Measurements from ENCODE around the gene TBC1D8B.

Gene TBC1D8B

GRCh38 chrX:106897259-106897658 lies 94.8 kb downstream of the TBC1D8B start:
- H3K4me3 ChIP-seq (ENCODE audit: low read length) = no peak overlapping the region
- no peak overlapping the region for H3K27ac ChIP-seq (ENCODE audit: low read length)
- no CpG with 5 or more reads among the region's 6 CpGs for WGBS (ENCODE audit: insufficient coverage, insufficient read length)
- no peak for DNase-seq (ENCODE audit: low read depth, low spot score)
- H3K4me1 ChIP-seq (ENCODE audit: control insufficient read depth, insufficient read depth, low read length) = no peaks in the 10 kb centered on the region; the same call in 1 of the 2 replicates
- H3K27me3 ChIP-seq (ENCODE audit: control insufficient read depth, insufficient read depth, low read length) = no peaks in the 10 kb centered on the region
- no peaks in the 10 kb centered on the region for H3K36me3 ChIP-seq (ENCODE audit: control insufficient read depth, insufficient read depth, low read length)
- no peaks in the 10 kb centered on the region for H3K9me3 ChIP-seq (ENCODE audit: control insufficient read depth, insufficient read depth, low read length)

- DNase-seq (ENCODE audit: low read depth, low spot score) = no peak
- Histone ChIP-seq H3K36me3 (ENCODE audit: control insufficient read depth, insufficient read depth, low read length) (no peaks in the 10 kb centered on the region), H3K9me3 (ENCODE audit: control insufficient read depth, insufficient read depth, low read length) (no peaks in the 10 kb centered on the region), H3K27me3 (ENCODE audit: control insufficient read depth, insufficient read depth, low read length) (no peaks in the 10 kb centered on the region), H3K27ac (ENCODE audit: low read length) (no peak overlapping the region), H3K4me3 (ENCODE audit: low read length) (no peak overlapping the region), H3K4me1 (ENCODE audit: control insufficient read depth, insufficient read depth, low read length) (no peaks in the 10 kb centered on the region; the same call in 1 of the 2 replicates)
- no CpG with 5 or more reads among the region's 1 CpG for WGBS (ENCODE audit: insufficient coverage, insufficient read length)
Observed at GRCh38 chrX:106898462-106898861, 96.0 kb downstream of the TBC1D8B start.

GRCh38 chrX:106899276-106899675 lies 96.8 kb downstream of the TBC1D8B start:
- Histone ChIP-seq H3K27me3 (ENCODE audit: control insufficient read depth, insufficient read depth, low read length) (no peaks in the 10 kb centered on the region), H3K27ac (ENCODE audit: low read length) (no peak overlapping the region), H3K9me3 (ENCODE audit: control insufficient read depth, insufficient read depth, low read length) (no peaks in the 10 kb centered on the region), H3K4me3 (ENCODE audit: low read length) (no peak overlapping the region), H3K4me1 (ENCODE audit: control insufficient read depth, insufficient read depth, low read length) (no peaks in the 10 kb centered on the region; the same call in 1 of the 2 replicates), H3K36me3 (ENCODE audit: control insufficient read depth, insufficient read depth, low read length) (no peaks in the 10 kb centered on the region)
- WGBS (ENCODE audit: insufficient coverage, insufficient read length) = no CpG with 5 or more reads among the region's 2 CpGs
- no peak for DNase-seq (ENCODE audit: low read depth, low spot score)

GRCh38 chrX:106899841-106900240 lies 97.4 kb downstream of the TBC1D8B start:
- no peaks in the 10 kb centered on the region for H3K36me3 ChIP-seq (ENCODE audit: control insufficient read depth, insufficient read depth, low read length)
- WGBS (ENCODE audit: insufficient coverage, insufficient read length) = no CpG with 5 or more reads among the region's 1 CpG

GRCh38 chrX:106901341-106901740 lies 98.9 kb downstream of the TBC1D8B start:
- no peaks in the 10 kb centered on the region for H3K36me3 ChIP-seq (ENCODE audit: control insufficient read depth, insufficient read depth, low read length)
- H3K27ac ChIP-seq (ENCODE audit: low read length) = no peak overlapping the region
- no CpG with 5 or more reads among the region's 3 CpGs for WGBS (ENCODE audit: insufficient coverage, insufficient read length)
- no peaks in the 10 kb centered on the region; the same call in 1 of the 2 replicates for H3K4me1 ChIP-seq (ENCODE audit: control insufficient read depth, insufficient read depth, low read length)
- DNase-seq (ENCODE audit: low read depth, low spot score) = no peak
- H3K27me3 ChIP-seq (ENCODE audit: control insufficient read depth, insufficient read depth, low read length) = no peaks in the 10 kb centered on the region
- H3K9me3 ChIP-seq (ENCODE audit: control insufficient read depth, insufficient read depth, low read length) = no peaks in the 10 kb centered on the region
- no peak overlapping the region for H3K4me3 ChIP-seq (ENCODE audit: low read length)

More at GRCh38 chrX:106899841-106900240, 97.4 kb downstream of the TBC1D8B start:
- Histone ChIP-seq H3K27ac (ENCODE audit: low read length) (no peak overlapping the region), H3K27me3 (ENCODE audit: control insufficient read depth, insufficient read depth, low read length) (no peaks in the 10 kb centered on the region), H3K9me3 (ENCODE audit: control insufficient read depth, insufficient read depth, low read length) (no peaks in the 10 kb centered on the region), H3K4me1 (ENCODE audit: control insufficient read depth, insufficient read depth, low read length) (no peaks in the 10 kb centered on the region; the same call in 1 of the 2 replicates), H3K4me3 (ENCODE audit: low read length) (no peak overlapping the region)
- DNase-seq (ENCODE audit: low read depth, low spot score) = no peak

GRCh38 chrX:106901781-106902219 lies 99.3 kb downstream of the TBC1D8B start:
- Histone ChIP-seq H3K27ac (ENCODE audit: low read length) (no peak overlapping the region), H3K36me3 (ENCODE audit: control insufficient read depth, insufficient read depth, low read length) (no peaks in the 10 kb centered on the region), H3K4me1 (ENCODE audit: control insufficient read depth, insufficient read depth, low read length) (no peaks in the 10 kb centered on the region; the same call in 1 of the 2 replicates), H3K4me3 (ENCODE audit: low read length) (no peak overlapping the region), H3K9me3 (ENCODE audit: control insufficient read depth, insufficient read depth, low read length) (no peaks in the 10 kb centered on the region), H3K27me3 (ENCODE audit: control insufficient read depth, insufficient read depth, low read length) (no peaks in the 10 kb centered on the region)
- no peak for DNase-seq (ENCODE audit: low read depth, low spot score)
- WGBS (ENCODE audit: insufficient coverage, insufficient read length) = no CpG with 5 or more reads among the region's 4 CpGs

- Histone ChIP-seq H3K4me3 (ENCODE audit: low read length) (no peak overlapping the region), H3K36me3 (ENCODE audit: control insufficient read depth, insufficient read depth, low read length) (no peaks in the 10 kb centered on the region), H3K27ac (ENCODE audit: low read length) (no peak overlapping the region), H3K9me3 (ENCODE audit: control insufficient read depth, insufficient read depth, low read length) (no peaks in the 10 kb centered on the region), H3K4me1 (ENCODE audit: control insufficient read depth, insufficient read depth, low read length) (no peaks in the 10 kb centered on the region; the same call in 1 of the 2 replicates), H3K27me3 (ENCODE audit: control insufficient read depth, insufficient read depth, low read length) (no peaks in the 10 kb centered on the region)
- WGBS (ENCODE audit: insufficient coverage, insufficient read length) = no CpG with 5 or more reads among the region's 2 CpGs
- no peak for DNase-seq (ENCODE audit: low read depth, low spot score)
Observed at GRCh38 chrX:106902684-106903083, 100.2 kb downstream of the TBC1D8B start.

- no CpG with 5 or more reads among the region's 1 CpG for WGBS (ENCODE audit: insufficient coverage, insufficient read length)
Observed at GRCh38 chrX:106903291-106903824, 100.9 kb downstream of the TBC1D8B start, which contains the start of gene RIPPLY1. Gene RIPPLY1, minus strand, starts transcription at chrX:106903341. Its CDS starts 54 bp downstream, at chrX:106903287.

GRCh38 chrX:106903856-106904528 lies 101.5 kb downstream of the TBC1D8B start:
- H3K4me3 ChIP-seq (ENCODE audit: low read length) = no peak overlapping the region
- no peaks in the 10 kb centered on the region; the same call in 1 of the 2 replicates for H3K4me1 ChIP-seq (ENCODE audit: control insufficient read depth, insufficient read depth, low read length)
- H3K9me3 ChIP-seq (ENCODE audit: control insufficient read depth, insufficient read depth, low read length) = no peaks in the 10 kb centered on the region
- no CpG with 5 or more reads among the region's 5 CpGs for WGBS (ENCODE audit: insufficient coverage, insufficient read length)
- no peak for DNase-seq (ENCODE audit: low read depth, low spot score)
- no peak overlapping the region for H3K27ac ChIP-seq (ENCODE audit: low read length)
- H3K27me3 ChIP-seq (ENCODE audit: control insufficient read depth, insufficient read depth, low read length) = no peaks in the 10 kb centered on the region
- no peaks in the 10 kb centered on the region for H3K36me3 ChIP-seq (ENCODE audit: control insufficient read depth, insufficient read depth, low read length)

More at GRCh38 chrX:106903291-106903824, 100.9 kb downstream of the TBC1D8B start, which contains the start of gene RIPPLY1:
- Histone ChIP-seq H3K27me3 (ENCODE audit: control insufficient read depth, insufficient read depth, low read length) (no peaks in the 10 kb centered on the region), H3K36me3 (ENCODE audit: control insufficient read depth, insufficient read depth, low read length) (no peaks in the 10 kb centered on the region), H3K4me3 (ENCODE audit: low read length) (no peak within 1 kb of the TSS), H3K4me1 (ENCODE audit: control insufficient read depth, insufficient read depth, low read length) (no peaks in the 10 kb centered on the region; the same call in 1 of the 2 replicates), H3K9me3 (ENCODE audit: control insufficient read depth, insufficient read depth, low read length) (no peaks in the 10 kb centered on the region), H3K27ac (ENCODE audit: low read length) (no peak within 1 kb of the TSS)
- no peak for DNase-seq (ENCODE audit: low read depth, low spot score)

- WGBS (ENCODE audit: insufficient coverage, insufficient read length) = no CpG with 5 or more reads among the region's 5 CpGs
- H3K36me3 ChIP-seq (ENCODE audit: control insufficient read depth, insufficient read depth, low read length) = no peaks in the 10 kb centered on the region
- H3K4me1 ChIP-seq (ENCODE audit: control insufficient read depth, insufficient read depth, low read length) = no peaks in the 10 kb centered on the region
- H3K4me3 ChIP-seq (ENCODE audit: low read length) = no peak overlapping the region
- no peak for DNase-seq (ENCODE audit: low read depth, low spot score)
- H3K27me3 ChIP-seq (ENCODE audit: control insufficient read depth, insufficient read depth, low read length) = no peaks in the 10 kb centered on the region
- H3K9me3 ChIP-seq (ENCODE audit: control insufficient read depth, insufficient read depth, low read length) = no peaks in the 10 kb centered on the region
- no peak overlapping the region for H3K27ac ChIP-seq (ENCODE audit: low read length)
Observed at GRCh38 chrX:106905064-106905708, 102.7 kb downstream of the TBC1D8B start.
